GM23248 (cell line): ENCODE measurements around the gene GPNMB.

ENCODE experiments used
- EZH2 ChIP-seq: fragments of 200-600 bp; sonication (generic); IDR thresholded peaks from 2 replicates; pipeline ENCODE4 v1.6.1; 2018; ENCODE audit warnings: antibody characterized with exemption, mild to moderate bottlenecking; ENCODE audit not compliant: insufficient read depth, poor library complexity, severe bottlenecking
- EZH2phosphoT487 ChIP-seq: fragments of 200-600 bp; sonication (generic); IDR thresholded peaks from 2 replicates; pipeline ENCODE4 v1.6.1; 2018; ENCODE audit warnings: antibody characterized with exemption, moderate library complexity, mild to moderate bottlenecking, low read depth; ENCODE audit not compliant: insufficient read depth

GRCh38 chr7:23238983-23239652, 7.5 kb upstream of the GPNMB start:
- TF ChIP-seq EZH2phosphoT487 = no peak
- TF ChIP-seq EZH2 = no peak
